ENCODE measurements around the gene RASSF5.
"Not testable (repeated sequence)": the region's sequence is repeated elsewhere in the genome, so short reads cannot be mapped to it uniquely, and the experiment has no call there.

RASSF5 gene

GRCh38 chr1:206579747-206580437, 72.6 kb downstream of the RASSF5 start:
- H3K27ac ChIP-seq (ENCODE audit: low read depth, low read length): no peak overlapping the region
- H3K4me1 ChIP-seq (ENCODE audit: insufficient read depth, low read length): no peaks in the 10 kb centered on the region
- H3K4me3 ChIP-seq (ENCODE audit: low read depth in 1 of 2, low read length in 2 of 2): no peak overlapping the region
- H3K27me3 ChIP-seq (ENCODE audit: control insufficient read depth in 1 of 2, insufficient read depth in 2 of 2, low read length in 2 of 2): no peaks in the 10 kb centered on the region
- H3K9me3 ChIP-seq (ENCODE audit: low read length): no peaks in the 10 kb centered on the region
- no peaks in the 10 kb centered on the region for H3K36me3 ChIP-seq (ENCODE audit: insufficient read depth, low read length)
- no peak overlapping the region for H3K9ac ChIP-seq (ENCODE audit: low read length)

- no peaks in the 10 kb centered on the region for H3K36me3 ChIP-seq (ENCODE audit: insufficient read depth, low read length)
- no peak overlapping the region for H3K9ac ChIP-seq (ENCODE audit: low read length)
- H3K9me3 ChIP-seq (ENCODE audit: low read length): no peaks in the 10 kb centered on the region
- no peak overlapping the region for H3K27ac ChIP-seq (ENCODE audit: low read depth, low read length)
- no peak overlapping the region for H3K4me3 ChIP-seq (ENCODE audit: low read depth in 1 of 2, low read length in 2 of 2)
- no peaks in the 10 kb centered on the region for H3K27me3 ChIP-seq (ENCODE audit: control insufficient read depth in 1 of 2, insufficient read depth in 2 of 2, low read length in 2 of 2)
- no peaks in the 10 kb centered on the region for H3K4me1 ChIP-seq (ENCODE audit: insufficient read depth, low read length)
Observed at GRCh38 chr1:206580438-206581113, 73.2 kb downstream of the RASSF5 start.

- not testable (repeated sequence) for H3K27ac ChIP-seq (ENCODE audit: low read depth, low read length); H3K27me3 ChIP-seq (ENCODE audit: control insufficient read depth in 1 of 2, insufficient read depth in 2 of 2, low read length in 2 of 2); H3K36me3 ChIP-seq (ENCODE audit: insufficient read depth, low read length); H3K4me3 ChIP-seq (ENCODE audit: low read depth in 1 of 2, low read length in 2 of 2); H3K9ac ChIP-seq (ENCODE audit: low read length); H3K9me3 ChIP-seq (ENCODE audit: low read length); H3K4me1 ChIP-seq (ENCODE audit: insufficient read depth, low read length)
Observed at GRCh38 chr1:206581114-206581497, 73.8 kb downstream of the RASSF5 start.

GRCh38 chr1:206581571-206581981, 74.2 kb downstream of the RASSF5 start:
- no peak overlapping the region for H3K9ac ChIP-seq (ENCODE audit: low read length)
- H3K4me1 ChIP-seq (ENCODE audit: insufficient read depth, low read length): no peaks in the 10 kb centered on the region
- H3K27me3 ChIP-seq (ENCODE audit: control insufficient read depth in 1 of 2, insufficient read depth in 2 of 2, low read length in 2 of 2): no peaks in the 10 kb centered on the region
- H3K36me3 ChIP-seq (ENCODE audit: insufficient read depth, low read length): no peaks in the 10 kb centered on the region
- H3K27ac ChIP-seq (ENCODE audit: low read depth, low read length): no peak overlapping the region
- no peak overlapping the region for H3K4me3 ChIP-seq (ENCODE audit: low read depth in 1 of 2, low read length in 2 of 2)
- no peaks in the 10 kb centered on the region for H3K9me3 ChIP-seq (ENCODE audit: low read length)

- no peaks in the 10 kb centered on the region for H3K4me1 ChIP-seq (ENCODE audit: insufficient read depth, low read length)
- H3K36me3 ChIP-seq (ENCODE audit: insufficient read depth, low read length): peaks cover 6% of the 10 kb centered on the region
- no peak overlapping the region for H3K4me3 ChIP-seq (ENCODE audit: low read depth in 1 of 2, low read length in 2 of 2)
- no peaks in the 10 kb centered on the region for H3K27me3 ChIP-seq (ENCODE audit: control insufficient read depth in 1 of 2, insufficient read depth in 2 of 2, low read length in 2 of 2)
- no peak overlapping the region for H3K9ac ChIP-seq (ENCODE audit: low read length)
- no peak overlapping the region for H3K27ac ChIP-seq (ENCODE audit: low read depth, low read length)
- H3K9me3 ChIP-seq (ENCODE audit: low read length): no peaks in the 10 kb centered on the region
Observed at GRCh38 chr1:206582537-206582936, 75.2 kb downstream of the RASSF5 start.

GRCh38 chr1:206582971-206583706, 75.8 kb downstream of the RASSF5 start:
- Histone ChIP-seq H3K36me3 (ENCODE audit: insufficient read depth, low read length) (peaks cover 11% of the 10 kb centered on the region), H3K4me3 (ENCODE audit: low read depth in 1 of 2, low read length in 2 of 2) (no peak overlapping the region), H3K27ac (ENCODE audit: low read depth, low read length) (no peak overlapping the region), H3K27me3 (ENCODE audit: control insufficient read depth in 1 of 2, insufficient read depth in 2 of 2, low read length in 2 of 2) (no peaks in the 10 kb centered on the region), H3K9me3 (ENCODE audit: low read length) (no peaks in the 10 kb centered on the region), H3K9ac (ENCODE audit: low read length) (no peak overlapping the region), H3K4me1 (ENCODE audit: insufficient read depth, low read length) (no peaks in the 10 kb centered on the region)

- Histone ChIP-seq H3K4me1 (ENCODE audit: insufficient read depth, low read length) (peaks cover 6% of the 10 kb centered on the region), H3K4me3 (ENCODE audit: low read depth in 1 of 2, low read length in 2 of 2) (no peak overlapping the region), H3K27ac (ENCODE audit: low read depth, low read length) (no peak overlapping the region), H3K36me3 (ENCODE audit: insufficient read depth, low read length) (peaks cover 19% of the 10 kb centered on the region), H3K27me3 (ENCODE audit: control insufficient read depth in 1 of 2, insufficient read depth in 2 of 2, low read length in 2 of 2) (no peaks in the 10 kb centered on the region), H3K9me3 (ENCODE audit: low read length) (no peaks in the 10 kb centered on the region), H3K9ac (ENCODE audit: low read length) (no peak overlapping the region)
Observed at GRCh38 chr1:206583707-206584648, 76.6 kb downstream of the RASSF5 start.

- Histone ChIP-seq H3K9me3 (ENCODE audit: low read length) (no peaks in the 10 kb centered on the region), H3K9ac (ENCODE audit: low read length) (no peak overlapping the region), H3K27ac (ENCODE audit: low read depth, low read length) (no peak overlapping the region), H3K4me1 (ENCODE audit: insufficient read depth, low read length) (peaks cover 6% of the 10 kb centered on the region), H3K27me3 (ENCODE audit: control insufficient read depth in 1 of 2, insufficient read depth in 2 of 2, low read length in 2 of 2) (no peaks in the 10 kb centered on the region), H3K4me3 (ENCODE audit: low read depth in 1 of 2, low read length in 2 of 2) (no peak overlapping the region), H3K36me3 (ENCODE audit: insufficient read depth, low read length) (peaks cover 23% of the 10 kb centered on the region)
Observed at GRCh38 chr1:206584683-206585082, 77.4 kb downstream of the RASSF5 start.

GRCh38 chr1:206586501-206587445, 79.4 kb downstream of the RASSF5 start:
- Histone ChIP-seq H3K27ac (ENCODE audit: low read depth, low read length) (no peak overlapping the region), H3K36me3 (ENCODE audit: insufficient read depth, low read length) (peaks cover 34% of the 10 kb centered on the region), H3K27me3 (ENCODE audit: control insufficient read depth in 1 of 2, insufficient read depth in 2 of 2, low read length in 2 of 2) (no peaks in the 10 kb centered on the region), H3K9ac (ENCODE audit: low read length) (no peak overlapping the region), H3K9me3 (ENCODE audit: low read length) (no peaks in the 10 kb centered on the region), H3K4me1 (ENCODE audit: insufficient read depth, low read length) (peaks cover 6% of the 10 kb centered on the region), H3K4me3 (ENCODE audit: low read depth in 1 of 2, low read length in 2 of 2) (no peak overlapping the region)

GRCh38 chr1:206587904-206588303, 80.6 kb downstream of the RASSF5 start:
- no peak overlapping the region for H3K9ac ChIP-seq (ENCODE audit: low read length)
- H3K9me3 ChIP-seq (ENCODE audit: low read length): no peaks in the 10 kb centered on the region
- no peaks in the 10 kb centered on the region for H3K27me3 ChIP-seq (ENCODE audit: control insufficient read depth in 1 of 2, insufficient read depth in 2 of 2, low read length in 2 of 2)

More at GRCh38 chr1:206587904-206588303, 80.6 kb downstream of the RASSF5 start:
- Histone ChIP-seq H3K27ac (ENCODE audit: low read depth, low read length) (no peak overlapping the region), H3K4me1 (ENCODE audit: insufficient read depth, low read length) (peaks cover 6% of the 10 kb centered on the region), H3K36me3 (ENCODE audit: insufficient read depth, low read length) (peaks cover 43% of the 10 kb centered on the region), H3K4me3 (ENCODE audit: low read depth in 1 of 2, low read length in 2 of 2) (no peak overlapping the region)

All from muscle layer of colon (tissue), 2 donors.